Measurements from ENCODE around the gene ITPR1.

The ITPR1 gene

GRCh38 chr3:4693620-4694019 lies 200.5 kb downstream of the ITPR1 start:
- no peak for DNase-seq

- no peak for DNase-seq
Observed at GRCh38 chr3:4695846-4696245, 202.7 kb downstream of the ITPR1 start.

GRCh38 chr3:4696266-4696665 lies 203.1 kb downstream of the ITPR1 start:
- DNase-seq = no peak

GRCh38 chr3:4698125-4698821 lies 205.1 kb downstream of the ITPR1 start:
- DNase-seq = no peak

GRCh38 chr3:4703054-4703480 lies 209.9 kb downstream of the ITPR1 start:
- DNase-seq = no peak

GRCh38 chr3:4704552-4704951 lies 211.4 kb downstream of the ITPR1 start:
- DNase-seq = no peak

GRCh38 chr3:4707324-4707723 lies 214.2 kb downstream of the ITPR1 start:
- DNase-seq = no peak

GRCh38 chr3:4708230-4708629 lies 215.1 kb downstream of the ITPR1 start:
- no peak for DNase-seq

- no peak for DNase-seq
Observed at GRCh38 chr3:4709341-4709740, 216.2 kb downstream of the ITPR1 start.

GRCh38 chr3:4710191-4710590 lies 217.0 kb downstream of the ITPR1 start:
- DNase-seq = no peak

- no peak for DNase-seq
Observed at GRCh38 chr3:4711680-4711992, 218.5 kb downstream of the ITPR1 start.

- no peak for DNase-seq
Observed at GRCh38 chr3:4712109-4712508, 219.0 kb downstream of the ITPR1 start.

- DNase-seq = no peak
Observed at GRCh38 chr3:4714045-4714444, 220.9 kb downstream of the ITPR1 start.

- no peak for DNase-seq
Observed at GRCh38 chr3:4716266-4716665, 223.1 kb downstream of the ITPR1 start.

- DNase-seq = no peak
Observed at GRCh38 chr3:4716706-4717362, 223.7 kb downstream of the ITPR1 start.

- no peak for DNase-seq
Observed at GRCh38 chr3:4717363-4717740, 224.2 kb downstream of the ITPR1 start.

- no peak for DNase-seq
Observed at GRCh38 chr3:4718179-4718736, 225.1 kb downstream of the ITPR1 start.

- no peak for DNase-seq
Observed at GRCh38 chr3:4719046-4719501, 225.9 kb downstream of the ITPR1 start.

- DNase-seq = no peak
Observed at GRCh38 chr3:4720316-4721075, 227.3 kb downstream of the ITPR1 start.

- DNase-seq = no peak
Observed at GRCh38 chr3:4721511-4721911, 228.4 kb downstream of the ITPR1 start.

- DNase-seq = no peak
Observed at GRCh38 chr3:4722103-4722502, 229.0 kb downstream of the ITPR1 start.

- DNase-seq = no peak
Observed at GRCh38 chr3:4724051-4724629, 231.0 kb downstream of the ITPR1 start.

- no peak for DNase-seq
Observed at GRCh38 chr3:4726549-4726948, 233.4 kb downstream of the ITPR1 start.

Measured in NCI-H2171 treated with DMSO at 0.1 percent for 48 hours (cell line).